Upper lobe of left lung (tissue), 4 donors: Measurements from ENCODE around the gene ASIC3.

Experiments used
- POLR2A ChIP-seq, 4 donors: fragments of 450-650 bp; IDR thresholded peaks; one replicate each; pipeline ENCODE4 v1.5.1; 2016 to 2017; ENCODE audit warnings: antibody characterized with exemption in 4 of 4, mild to moderate bottlenecking in 2 of 4
- TF ChIP-seq, protein P1 (sequence below), 6 experiments: fragments of 450-650 bp in 4 of 6; fragments of 200-600 bp in 2 of 6; sonication (generic) in 2 of 6; IDR thresholded peaks; one replicate each; pipeline ENCODE4 v1.5.1; 2016 to 2019; ENCODE audit warnings: antibody characterized with exemption in 6 of 6

DNA sequence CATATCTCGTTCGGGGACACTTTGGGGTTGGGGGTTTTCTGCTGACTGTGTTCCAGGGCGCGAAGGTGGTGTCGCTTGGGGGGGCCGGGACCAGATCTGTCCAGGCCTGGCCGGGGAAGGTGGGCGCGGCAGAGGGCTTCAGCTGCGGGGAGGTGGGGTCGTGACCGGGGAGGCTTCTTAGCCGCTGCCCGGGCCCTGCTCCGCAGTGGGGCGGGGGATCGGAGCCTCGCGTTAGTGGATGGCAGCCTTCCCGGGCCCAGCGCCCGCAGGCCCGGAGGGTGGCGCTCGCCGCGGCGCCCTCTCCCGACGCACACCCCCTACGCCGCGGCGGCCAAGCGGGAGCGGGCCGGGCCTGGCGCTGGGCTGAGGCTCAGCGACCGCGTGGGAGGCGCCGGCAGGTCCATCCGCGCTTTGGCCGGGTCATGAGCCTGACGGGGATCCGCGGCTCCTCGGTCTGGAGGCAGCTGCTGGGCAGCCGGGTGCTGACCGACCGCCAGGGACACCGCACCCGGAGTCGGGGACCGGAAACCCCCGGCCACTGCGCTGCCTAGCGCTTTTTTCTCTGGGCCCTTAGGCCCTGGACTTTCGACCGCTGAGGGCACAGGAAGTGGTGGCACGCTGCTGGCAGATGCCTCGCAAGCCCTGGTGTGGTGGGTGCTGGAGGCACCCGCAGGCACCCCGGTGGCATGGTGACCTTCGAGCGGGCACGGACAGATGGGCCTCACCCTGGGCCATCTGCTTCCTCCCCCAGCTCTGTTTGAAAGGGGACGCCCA, 39.1 kb downstream of the ASIC3 start:
- TF ChIP-seq POLR2A (IDR thresholded peaks at IDR 0.05), result peak in 1 of 4 donors; percentile 14
- TF ChIP-seq, protein P1, sequence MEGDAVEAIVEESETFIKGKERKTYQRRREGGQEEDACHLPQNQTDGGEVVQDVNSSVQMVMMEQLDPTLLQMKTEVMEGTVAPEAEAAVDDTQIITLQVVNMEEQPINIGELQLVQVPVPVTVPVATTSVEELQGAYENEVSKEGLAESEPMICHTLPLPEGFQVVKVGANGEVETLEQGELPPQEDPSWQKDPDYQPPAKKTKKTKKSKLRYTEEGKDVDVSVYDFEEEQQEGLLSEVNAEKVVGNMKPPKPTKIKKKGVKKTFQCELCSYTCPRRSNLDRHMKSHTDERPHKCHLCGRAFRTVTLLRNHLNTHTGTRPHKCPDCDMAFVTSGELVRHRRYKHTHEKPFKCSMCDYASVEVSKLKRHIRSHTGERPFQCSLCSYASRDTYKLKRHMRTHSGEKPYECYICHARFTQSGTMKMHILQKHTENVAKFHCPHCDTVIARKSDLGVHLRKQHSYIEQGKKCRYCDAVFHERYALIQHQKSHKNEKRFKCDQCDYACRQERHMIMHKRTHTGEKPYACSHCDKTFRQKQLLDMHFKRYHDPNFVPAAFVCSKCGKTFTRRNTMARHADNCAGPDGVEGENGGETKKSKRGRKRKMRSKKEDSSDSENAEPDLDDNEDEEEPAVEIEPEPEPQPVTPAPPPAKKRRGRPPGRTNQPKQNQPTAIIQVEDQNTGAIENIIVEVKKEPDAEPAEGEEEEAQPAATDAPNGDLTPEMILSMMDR (IDR thresholded peaks at IDR 0.05), result peak; percentile 15 to 56 (median 32)
